T-cell (primary cell): ENCODE results near the gene ITIH1. TPM values are rescaled to one million over a fixed set of nuclear protein-coding genes. Genes with fewer than 3 reads are reported as not detected.
"Not testable (repeated sequence)": the region's sequence is repeated elsewhere in the genome, so short reads cannot be mapped to it uniquely, and the experiment has no call there.

ENCODE experiments used
- ATAC-seq, 4 experiments: fragments of 200-7000 bp in 3 of 4; fragments of 150-1000 bp in 1 of 4; cut with Tn5 transposase; replicated peaks in 1 of 4; 1 replicate in 3 of 4; 2 replicates in 1 of 4; pipeline ENCODE4 v1.10.0; 2021; ENCODE audit warnings: moderate library complexity in 3 of 4, mild to moderate bottlenecking in 2 of 4, moderate number of reproducible peaks in 1 of 4
- CTCF ChIA-PET, 2 donors: fragments of 300-600 bp; sonication (Branson Sonifier 250); formaldehyde crosslinking; loops; one replicate each; lab custom pipeline; 2022; ENCODE audit warnings: antibody characterized with exemption in 2 of 2; lab: Charles Lee
- POLR2A ChIA-PET, 2 donors: fragments of 300-600 bp; sonication (Branson Sonifier 250); formaldehyde crosslinking; loops; one replicate each; lab custom pipeline; 2022; ENCODE audit warnings: antibody characterized with exemption in 2 of 2; lab: Charles Lee
- DNase-seq, 35 experiments: peaks; one replicate each; pipeline versions ENCODE4 v3.0.0 to v3.0.0-alpha.2; 2013 to 2023
- H3K27ac ChIP-seq: one replicate; pipeline ENCODE4 v1.5.1; 2013; ENCODE audit warnings: low read length
- H3K27me3 ChIP-seq, 2 experiments: replicated peaks in 1 of 2; 1 replicate in 1 of 2; 2 replicates in 1 of 2; pipeline versions ENCODE4 v1.6.1 to v1.7.0; 2013; ENCODE audit warnings: low read length in 1 of 2, mixed read lengths in 1 of 2; ENCODE audit not compliant: control insufficient read depth in 2 of 2, insufficient read depth in 2 of 2; ENCODE audit errors: extremely low read depth in 1 of 2
- H3K36me3 ChIP-seq, 2 donors: 1 replicate in 1 of 2; 2 replicates in 1 of 2; pipeline versions ENCODE4 v1.6.1 to v1.7.0; 2013; ENCODE audit warnings: low read length in 1 of 2; ENCODE audit not compliant: control insufficient read depth in 2 of 2, insufficient read depth in 1 of 2; ENCODE audit errors: extremely low read depth in 1 of 2
- H3K4me1 ChIP-seq, 2 experiments: 1 replicate in 1 of 2; 2 replicates in 1 of 2; pipeline versions ENCODE4 v1.6.1 to v1.7.0; 2013; ENCODE audit warnings: low read length in 2 of 2, mixed read lengths in 1 of 2; ENCODE audit not compliant: insufficient read depth in 2 of 2, control insufficient read depth in 1 of 2; ENCODE audit errors: extremely low read depth in 1 of 2
- H3K4me3 ChIP-seq, 2 donors: 1 replicate in 1 of 2; 2 replicates in 1 of 2; pipeline versions ENCODE4 v1.5.1 to v1.7.0; 2013; ENCODE audit warnings: mild to moderate bottlenecking in 2 of 2, low read length in 1 of 2, moderate library complexity in 1 of 2; ENCODE audit not compliant: control insufficient read depth in 1 of 2; ENCODE audit errors: extremely low read depth in 1 of 2
- H3K9me3 ChIP-seq: 2 replicates; pipeline ENCODE4 v1.7.0; 2013
- H3K27ac Mint-ChIP-seq, 2 donors: one replicate each; pipeline ENCODE4 v1.8.0; 2020 to 2021; ENCODE audit warnings: mild to moderate bottlenecking in 2 of 2, mixed read lengths in 2 of 2
- H3K27me3 Mint-ChIP-seq, 2 donors: one replicate each; pipeline ENCODE4 v1.8.0; 2021 to 2022; ENCODE audit warnings: mixed read lengths in 2 of 2
- H3K36me3 Mint-ChIP-seq: one replicate; pipeline ENCODE4 v1.8.0; 2021; ENCODE audit warnings: mixed read lengths
- H3K4me1 Mint-ChIP-seq, 3 donors: one replicate each; pipeline ENCODE4 v1.8.0; 2020 to 2022; ENCODE audit warnings: mixed read lengths in 3 of 3, mild to moderate bottlenecking in 1 of 3
- H3K4me3 Mint-ChIP-seq, 3 donors: one replicate each; pipeline ENCODE4 v1.8.0; 2020 to 2022; ENCODE audit warnings: mild to moderate bottlenecking in 3 of 3, mixed read lengths in 3 of 3, moderate library complexity in 3 of 3
- H3K9me3 Mint-ChIP-seq, 3 donors: one replicate each; pipeline ENCODE4 v1.8.0; 2020 to 2022; ENCODE audit warnings: mixed read lengths in 3 of 3
- WGBS: methylation state at CpG from one replicate; pipeline ENCODE4 v1.1.5; 2013; ENCODE audit warnings: missing lambda C conversion rate; ENCODE audit not compliant: insufficient coverage; 5-methylcytosine and 5-hydroxymethylcytosine counted together
- total RNA-seq, 35 experiments: library from RNA in 6 of 35; stranded (reverse) in 6 of 35; fragments of 120-200 nt in 1 of 35; gene quantifications; one replicate each; pipeline versions ENCODE4 v1.2.1 to v1.2.4 and lab custom pipeline; 2013 to 2026

The ITIH1 gene
- total RNA-seq, 5 donors from 2014 or later (not counting 1 experiment from before 2014, with no cell fraction given): 0.49 to 0.85 TPM; not detected in 3

GRCh38 chr3:52773361-52774065 lies 3.9 kb upstream of the ITIH1 start:
- DNase-seq: no peak
- 90% methylated on average over 7 of the region's 13 CpGs for WGBS
- no peak for ATAC-seq
- Histone ChIP-seq H3K9me3 (no peaks in the 10 kb centered on the region), H3K36me3 (no peaks in the 10 kb centered on the region), H3K27ac (no peak overlapping the region), H3K4me1 (peaks cover 3 to 17% of the 10 kb centered on the region in 2 experiments), H3K27me3 (peaks cover 0 to 6% of the 10 kb centered on the region in 2 experiments), H3K4me3 (no peak overlapping the region)
- Mint-ChIP-seq H3K27me3 (peaks cover 0 to 2% of the 10 kb centered on the region in 2 donors), H3K4me1 (peaks cover 20 to 26% (median 23%) of the 10 kb centered on the region in 3 donors), H3K4me3 (no peak overlapping the region), H3K36me3 (no peaks in the 10 kb centered on the region), H3K27ac (no peak overlapping the region), H3K9me3 (no peaks in the 10 kb centered on the region)
- CTCF ChIA-PET: interaction anchor here in 1 of 2 donors (0.5 kb wide), 1 partner anchor 119 kb away, joined by 3 read pairs; no protein-coding TSS in a partner anchor
- POLR2A ChIA-PET: interaction anchor here in 1 of 2 donors (0.7 kb wide), 1 partner anchor 116 kb away, joined by 13 read pairs; no protein-coding TSS in a partner anchor

DNA sequence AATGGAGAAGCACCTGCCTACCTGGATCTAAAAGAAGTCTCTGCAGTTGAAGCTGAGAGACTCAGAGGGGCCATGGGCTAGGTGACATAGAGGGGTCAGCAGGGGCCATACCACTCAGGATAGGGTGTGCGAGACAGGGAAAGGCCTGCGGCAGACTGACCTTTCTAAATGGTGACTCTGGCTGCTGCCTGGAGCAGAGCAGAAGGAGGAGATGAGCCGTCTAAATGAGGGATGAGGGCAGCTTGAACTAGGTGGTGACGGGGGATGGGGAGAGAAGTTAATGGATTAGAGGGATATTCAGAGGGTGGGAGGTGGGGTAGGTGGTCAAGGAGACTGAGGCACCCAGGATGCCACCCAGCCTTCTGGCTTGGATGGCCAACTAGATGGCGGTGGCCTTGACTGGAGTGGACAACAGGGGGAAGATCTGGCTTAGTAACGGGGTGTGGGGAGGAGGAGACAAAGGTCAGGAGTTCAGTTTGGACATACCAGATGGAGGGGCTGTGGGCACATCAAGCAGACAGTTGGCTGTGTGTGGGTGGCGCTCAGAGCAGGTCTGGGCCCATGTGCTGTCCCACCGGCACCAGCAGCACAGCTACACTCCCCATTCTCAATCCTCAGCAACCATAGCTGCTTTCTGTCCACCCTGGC lies 3.2 kb upstream of the ITIH1 start:
- Mint-ChIP-seq H3K9me3 (no peaks in the 10 kb centered on the region), H3K27ac (no peak overlapping the region), H3K27me3 (peaks cover 2 to 3% of the 10 kb centered on the region in 2 donors), H3K4me1 (peaks cover 18 to 23% (median 22%) of the 10 kb centered on the region in 3 donors), H3K36me3 (no peaks in the 10 kb centered on the region), H3K4me3 (no peak overlapping the region)
- Histone ChIP-seq H3K4me3 (no peak overlapping the region), H3K9me3 (no peaks in the 10 kb centered on the region), H3K27me3 (peaks cover 0 to 11% of the 10 kb centered on the region in 2 experiments), H3K36me3 (no peaks in the 10 kb centered on the region), H3K27ac (no peak overlapping the region), H3K4me1 (peaks cover 3 to 17% of the 10 kb centered on the region in 2 experiments)
- WGBS: 86% methylated on average over 6 of the region's 8 CpGs
- ATAC-seq: no peak
- DNase-seq: no peak
- POLR2A ChIA-PET: interaction anchor here in 1 of 2 donors (0.7 kb wide), 1 partner anchor 116 kb away, joined by 13 read pairs; no protein-coding TSS in a partner anchor
- CTCF ChIA-PET: interaction anchor here in 1 of 2 donors (0.5 kb wide), 1 partner anchor 119 kb away, joined by 3 read pairs; no protein-coding TSS in a partner anchor

- Mint-ChIP-seq H3K36me3 (no peaks in the 10 kb centered on the region), H3K27ac (no peak overlapping the region), H3K27me3 (peaks cover 2 to 3% of the 10 kb centered on the region in 2 donors), H3K4me1 (peaks cover 8 to 13% (median 12%) of the 10 kb centered on the region in 3 donors), H3K4me3 (no peak overlapping the region), H3K9me3 (no peaks in the 10 kb centered on the region)
- Histone ChIP-seq H3K27ac (no peak overlapping the region), H3K27me3 (peaks cover 0 to 21% of the 10 kb centered on the region in 2 experiments), H3K4me1 (peaks cover 0 to 9% of the 10 kb centered on the region in 2 experiments), H3K9me3 (no peaks in the 10 kb centered on the region), H3K36me3 (no peaks in the 10 kb centered on the region), H3K4me3 (no peak overlapping the region)
- DNase-seq (no peak), ATAC-seq (no peak)
- ChIA-PET CTCF (interaction anchor here in 1 of 2 donors (0.6 kb wide), 1 partner anchor 209 kb away, joined by 6 read pairs; no protein-coding TSS in a partner anchor), POLR2A (no interaction called here)
- 59% methylated on average over 4 of the region's 6 CpGs for WGBS
These were observed 2.2 kb upstream of the ITIH1 start for GRCh38 chr3:52774901-52775864.

DNA sequence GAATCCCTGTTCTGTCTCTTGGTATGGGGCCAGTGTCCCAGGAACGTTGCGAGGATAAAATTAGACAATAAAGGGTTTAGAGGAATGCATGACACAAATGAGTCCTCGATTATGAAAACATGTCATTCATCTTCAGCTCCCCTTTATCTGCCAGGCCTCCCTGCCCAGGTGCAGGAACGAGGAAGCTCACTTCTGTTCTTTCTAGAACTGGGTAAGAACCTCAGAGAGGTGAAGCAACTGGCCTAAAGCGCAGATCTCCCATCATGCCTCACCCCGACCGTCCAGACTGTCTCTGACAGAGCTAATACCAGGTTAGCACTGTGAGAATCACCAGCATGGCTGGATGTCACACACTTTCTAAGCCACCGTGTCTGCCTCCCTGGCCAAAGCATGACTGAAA lies 1.5 kb upstream of the ITIH1 start:
- DNase-seq (no peak), ATAC-seq (no peak)
- Histone ChIP-seq H3K27me3 (peaks cover 0 to 25% of the 10 kb centered on the region in 2 experiments), H3K9me3 (no peaks in the 10 kb centered on the region), H3K4me1 (peaks cover 0 to 7% of the 10 kb centered on the region in 2 experiments), H3K27ac (no peak overlapping the region), H3K36me3 (no peaks in the 10 kb centered on the region), H3K4me3 (no peak overlapping the region)
- no peaks in the 10 kb centered on the region for H3K36me3 Mint-ChIP-seq
- ChIA-PET CTCF (interaction anchor here in 1 of 2 donors (0.6 kb wide), 1 partner anchor 209 kb away, joined by 6 read pairs; no protein-coding TSS in a partner anchor), POLR2A (no interaction called here)
- H3K27me3 Mint-ChIP-seq: peaks cover 2 to 3% of the 10 kb centered on the region in 2 donors
- no peaks in the 10 kb centered on the region for H3K9me3 Mint-ChIP-seq
- no peak overlapping the region for H3K4me3 Mint-ChIP-seq
- no peak overlapping the region for H3K27ac Mint-ChIP-seq
- WGBS: 79% methylated on average over 4 of the region's 8 CpGs
- peaks cover 8 to 12% (median 10%) of the 10 kb centered on the region in 3 donors for H3K4me1 Mint-ChIP-seq

- H3K9me3 Mint-ChIP-seq, H3K27ac ChIP-seq, H3K36me3 Mint-ChIP-seq, H3K4me3 ChIP-seq, CTCF ChIA-PET, DNase-seq, ATAC-seq, H3K36me3 ChIP-seq, H3K4me3 Mint-ChIP-seq, H3K27me3 Mint-ChIP-seq, H3K4me1 Mint-ChIP-seq, H3K4me1 ChIP-seq, H3K9me3 ChIP-seq, H3K27ac Mint-ChIP-seq: not testable (repeated sequence)
- peaks cover 0 to 25% of the 10 kb centered on the region in 2 experiments for H3K27me3 ChIP-seq
- 82% methylated on average over 2 of the region's 6 CpGs for WGBS
- POLR2A ChIA-PET: interaction anchor here in 1 of 2 donors (0.6 kb wide), 1 partner anchor 342 kb away, joined by 3 read pairs; no protein-coding TSS in a partner anchor
These were observed 913 bp upstream of the ITIH1 start for GRCh38 chr3:52776486-52776885.
